ENCODE results near the gene SEMA4B.

Gene SEMA4B

GRCh38 chr15:90227816-90228772, 27.0 kb downstream of the SEMA4B start:
- no peak for TF ChIP-seq CTCF (IDR thresholded peaks at IDR 0.05)

GRCh38 chr15:90228960-90229359, 27.8 kb downstream of the SEMA4B start:
- no peak for TF ChIP-seq CTCF (IDR thresholded peaks at IDR 0.05)

GRCh38 chr15:90230071-90230494, 29.0 kb downstream of the SEMA4B start:
- peak; percentile 28; the same call in 1 of the 2 replicates for TF ChIP-seq CTCF (IDR thresholded peaks at IDR 0.05)

GRCh38 chr15:90230610-90231009, 29.5 kb downstream of the SEMA4B start:
- no peak for TF ChIP-seq CTCF (IDR thresholded peaks at IDR 0.05)

GRCh38 chr15:90231028-90232017, 30.2 kb downstream of the SEMA4B start:
- no peak for TF ChIP-seq CTCF (IDR thresholded peaks at IDR 0.05)

GRCh38 chr15:90232196-90232595, 31.1 kb downstream of the SEMA4B start:
- no peak for TF ChIP-seq CTCF (IDR thresholded peaks at IDR 0.05)

GRCh38 chr15:90232941-90233386, 31.8 kb downstream of the SEMA4B start:
- TF ChIP-seq CTCF (IDR thresholded peaks at IDR 0.05) = no peak; the same call in 1 of the 2 replicates
